ENCODE data around the gene SGPP1.
"Not testable (repeated sequence)": the region's sequence is repeated elsewhere in the genome, so short reads cannot be mapped to it uniquely, and the experiment has no call there.

SGPP1 gene

DNA sequence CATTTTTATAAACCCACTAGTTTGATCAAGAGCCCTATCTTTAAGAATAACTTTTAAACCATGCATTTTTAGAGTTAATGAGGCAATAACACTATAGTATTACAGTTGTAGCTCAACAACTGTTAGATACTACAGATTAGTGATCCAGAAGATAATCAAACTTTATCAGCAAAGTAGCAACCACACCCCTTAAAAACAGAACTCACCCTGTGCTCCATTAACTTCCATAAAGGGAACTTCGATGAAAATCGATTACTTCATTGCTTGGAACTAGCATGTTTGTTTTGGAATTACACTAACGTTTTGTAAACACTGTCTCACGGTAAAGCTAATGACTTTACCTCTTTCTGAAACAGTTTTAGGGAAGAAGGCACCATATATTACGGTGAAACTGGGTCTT lies 1.4 kb downstream of the SGPP1 start:
- no peak for DNase-seq (ENCODE audit: low read depth in 2 of 2)

DNA sequence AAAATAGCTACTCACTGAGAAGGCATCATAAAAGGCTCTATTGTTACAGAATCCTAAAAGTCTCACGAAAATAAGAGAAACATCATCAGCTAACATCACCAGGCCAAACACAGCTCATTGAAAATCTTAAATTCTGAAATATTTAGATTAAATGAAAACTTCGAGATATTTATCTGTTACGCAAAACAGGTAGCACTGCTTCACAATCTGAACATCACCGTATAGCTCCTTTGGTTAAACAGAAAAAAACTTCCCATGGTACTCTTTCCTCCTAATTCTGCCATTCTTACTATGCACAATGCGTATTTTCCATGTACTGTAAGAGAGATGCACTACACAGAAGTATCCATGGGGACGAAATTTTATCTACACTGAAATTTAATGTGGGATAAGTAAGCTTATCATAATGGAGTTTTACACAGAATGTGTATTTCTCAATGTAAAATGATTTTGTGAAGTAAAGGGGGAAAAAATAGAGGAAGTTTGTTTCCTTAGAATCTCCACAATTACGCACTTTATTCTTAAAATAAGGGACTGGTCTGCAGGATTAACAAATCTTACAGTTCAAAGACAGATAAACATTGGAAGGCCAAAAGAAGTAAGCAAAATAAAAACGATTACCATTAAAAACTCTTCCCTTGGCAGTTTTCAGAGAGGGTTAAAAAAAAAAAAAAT lies 1.9 kb downstream of the SGPP1 start:
- DNase-seq (ENCODE audit: low read depth in 2 of 2), result no peak

DNA sequence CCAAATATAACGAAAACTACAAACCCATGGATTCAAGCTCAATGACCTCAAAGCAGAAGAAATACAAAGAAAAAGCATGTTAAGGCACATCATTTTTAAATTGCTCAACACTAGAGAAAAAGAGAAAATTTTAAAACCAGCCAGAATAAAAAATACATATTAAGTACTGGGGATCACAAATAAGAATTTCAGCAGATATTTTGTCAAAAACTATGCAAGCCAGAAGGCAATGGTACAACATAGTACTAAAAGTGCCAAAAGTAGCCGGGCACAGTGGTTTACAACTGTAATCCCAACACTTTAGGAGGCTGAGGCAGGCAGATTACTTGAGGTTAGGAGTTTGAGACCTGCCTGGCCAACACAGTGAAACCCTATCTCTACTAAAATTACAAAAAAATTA lies 10.2 kb downstream of the SGPP1 start:
- no peak for DNase-seq (ENCODE audit: low read depth in 2 of 2)

DNA sequence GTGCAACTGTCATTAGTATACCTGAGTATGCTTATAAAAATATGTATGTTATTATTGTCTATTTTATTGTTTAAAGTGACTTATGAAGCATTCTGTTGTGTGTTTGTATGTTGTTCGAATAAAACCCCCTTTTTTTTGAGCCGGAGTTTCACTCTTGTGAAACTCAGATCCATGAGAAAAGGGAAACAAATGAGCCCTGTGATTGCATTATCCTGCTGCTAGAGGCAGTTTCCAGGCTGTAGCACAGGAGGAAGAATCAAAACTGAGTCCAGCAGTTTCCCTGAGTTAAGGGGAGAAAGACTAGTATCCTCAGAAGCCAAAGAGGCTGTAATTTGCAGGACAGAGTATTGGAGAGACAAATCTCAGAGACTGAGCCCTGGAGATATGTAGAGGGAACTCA lies 12.5 kb downstream of the SGPP1 start:
- no peak for DNase-seq (ENCODE audit: low read depth in 2 of 2)

DNA sequence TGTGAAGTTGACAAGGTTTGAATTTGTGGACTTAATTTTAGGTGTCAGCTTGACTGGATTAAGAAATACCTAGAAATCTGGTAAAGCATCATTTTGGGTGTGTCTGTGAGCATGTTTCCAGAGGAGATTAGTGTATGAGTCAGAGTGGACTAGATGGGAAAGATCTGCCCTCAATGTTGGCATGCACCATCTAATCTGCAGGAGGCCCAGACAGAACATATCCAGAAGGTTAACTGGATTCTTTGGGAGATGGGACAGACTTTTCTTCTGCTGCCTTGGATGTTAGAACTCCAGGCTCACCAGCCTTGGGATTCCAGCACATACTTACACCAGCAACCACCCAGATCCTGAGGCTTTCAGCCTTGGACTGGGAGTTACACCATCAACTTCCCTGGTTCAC lies 14.1 kb downstream of the SGPP1 start:
- DNase-seq (ENCODE audit: low read depth in 2 of 2), result no peak

DNA sequence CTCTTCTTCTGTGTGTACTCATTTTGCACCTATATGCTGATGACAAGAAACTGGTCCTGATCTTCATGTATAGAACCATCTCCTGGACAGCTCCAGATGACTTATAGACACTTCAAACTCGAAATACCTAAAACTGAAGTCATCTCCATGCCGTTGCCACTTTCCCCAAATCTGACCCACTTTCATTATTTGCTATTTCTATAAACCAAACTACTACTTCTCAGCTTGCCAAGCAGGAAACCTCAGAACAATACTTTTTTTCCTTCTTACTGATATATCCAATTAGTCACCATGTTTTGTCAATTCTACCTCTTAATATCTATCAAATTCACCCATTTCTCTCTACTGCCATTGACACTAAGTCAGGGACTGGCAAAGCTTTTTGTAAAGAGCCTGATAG lies 14.8 kb downstream of the SGPP1 start:
- no peak for DNase-seq (ENCODE audit: low read depth in 2 of 2)

DNA sequence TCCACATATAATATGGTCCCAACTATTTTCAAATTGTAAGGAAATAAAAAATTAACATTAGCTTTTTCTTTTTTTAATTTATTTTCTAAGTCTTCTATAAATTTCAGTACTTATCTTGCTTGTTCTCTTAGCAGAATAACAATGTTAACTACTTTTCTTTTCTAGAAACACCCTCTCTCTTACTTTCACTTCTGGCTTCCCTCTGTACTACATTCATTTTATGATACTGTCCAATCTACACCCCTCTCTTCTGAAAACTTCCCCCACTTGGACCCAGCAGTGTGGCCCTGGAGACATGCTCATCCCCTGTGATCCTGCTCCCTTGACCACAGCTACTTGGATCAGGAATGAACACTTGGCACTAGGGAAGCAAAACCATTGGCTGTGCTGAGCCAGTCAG lies 15.7 kb downstream of the SGPP1 start:
- DNase-seq (ENCODE audit: low read depth in 2 of 2), result no peak

DNA sequence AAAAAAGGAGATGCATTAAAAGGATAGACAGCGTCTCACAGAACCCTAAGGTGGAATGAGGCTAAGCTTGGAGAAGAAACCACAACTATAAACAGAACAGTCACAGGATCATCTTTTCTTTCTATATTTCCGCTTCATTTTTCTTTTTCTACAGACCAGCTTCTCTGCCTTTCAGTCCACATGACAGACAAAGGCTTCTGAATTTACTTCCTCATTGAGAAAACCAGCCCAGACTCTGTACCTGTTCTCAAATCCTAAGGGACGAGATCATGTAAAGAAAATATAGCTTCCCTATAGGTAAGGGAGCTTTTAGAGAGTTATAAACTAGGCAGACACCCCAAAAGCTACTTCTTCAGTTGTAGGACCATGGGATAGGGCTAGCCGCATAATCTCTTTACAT lies 17.4 kb downstream of the SGPP1 start:
- DNase-seq (ENCODE audit: low read depth in 2 of 2), result no peak

DNA sequence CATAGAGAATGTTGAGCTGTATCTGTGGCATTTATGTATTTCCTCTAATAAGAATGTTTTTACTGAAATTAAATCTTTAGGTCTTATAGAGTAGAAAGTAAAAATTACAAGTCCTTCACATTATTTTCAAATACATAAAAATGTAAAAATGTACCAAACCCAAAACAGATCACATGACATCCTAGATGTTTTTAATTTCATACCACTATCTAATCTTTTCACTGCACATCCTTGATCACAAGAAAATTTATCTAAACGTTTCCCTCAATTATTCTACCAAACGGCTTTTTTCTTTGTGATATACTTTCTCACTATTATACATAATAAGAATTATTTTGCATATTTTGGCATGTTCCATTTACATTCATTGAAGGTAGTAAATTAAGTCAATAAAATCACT lies 18.3 kb downstream of the SGPP1 start:
- no peak for DNase-seq (ENCODE audit: low read depth in 2 of 2)

DNA sequence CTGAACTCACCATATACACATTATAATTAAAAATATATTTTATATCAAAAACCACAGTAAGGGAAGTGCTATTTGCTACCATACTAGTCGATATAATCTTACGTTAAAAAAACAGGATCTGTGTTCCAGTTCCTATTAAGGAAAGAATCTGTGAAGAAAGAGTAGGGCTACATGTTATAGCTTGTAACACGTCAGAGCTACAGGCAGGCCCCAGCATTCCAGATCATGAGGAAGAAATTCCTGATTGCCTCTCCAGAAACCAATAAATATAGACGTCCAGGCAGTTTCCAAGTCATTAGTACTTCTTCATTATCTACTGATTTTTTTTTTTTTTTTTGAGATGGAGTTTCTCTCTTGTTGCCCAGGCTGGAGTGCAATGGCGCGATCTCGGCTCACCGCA lies 20.6 kb downstream of the SGPP1 start:
- DNase-seq (ENCODE audit: low read depth in 2 of 2), result no peak

DNA sequence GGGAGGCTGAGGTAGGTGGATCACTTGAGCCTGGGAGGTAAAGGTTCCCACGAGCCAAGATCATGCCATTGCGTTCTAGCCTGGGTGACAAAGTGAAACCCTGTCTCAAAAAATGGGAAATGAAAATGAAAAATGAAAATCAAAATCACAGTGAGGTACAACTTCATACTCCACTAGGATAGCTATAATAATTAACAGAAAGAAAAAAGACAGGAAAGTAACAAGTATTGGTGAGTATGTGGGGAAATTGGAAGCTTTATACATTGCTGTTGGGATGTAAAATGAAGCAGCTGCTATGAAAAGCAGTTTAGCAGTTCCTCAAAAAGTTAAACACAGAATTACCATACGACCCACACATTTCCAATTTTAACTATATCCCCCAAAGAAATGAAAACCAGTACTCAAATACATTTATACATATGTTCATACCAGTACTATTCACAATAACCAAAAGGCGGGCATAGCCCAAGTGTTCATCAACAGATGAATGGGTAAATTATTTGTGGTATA lies 22.2 kb downstream of the SGPP1 start:
- DNase-seq (ENCODE audit: low read depth in 2 of 2), result no peak

DNA sequence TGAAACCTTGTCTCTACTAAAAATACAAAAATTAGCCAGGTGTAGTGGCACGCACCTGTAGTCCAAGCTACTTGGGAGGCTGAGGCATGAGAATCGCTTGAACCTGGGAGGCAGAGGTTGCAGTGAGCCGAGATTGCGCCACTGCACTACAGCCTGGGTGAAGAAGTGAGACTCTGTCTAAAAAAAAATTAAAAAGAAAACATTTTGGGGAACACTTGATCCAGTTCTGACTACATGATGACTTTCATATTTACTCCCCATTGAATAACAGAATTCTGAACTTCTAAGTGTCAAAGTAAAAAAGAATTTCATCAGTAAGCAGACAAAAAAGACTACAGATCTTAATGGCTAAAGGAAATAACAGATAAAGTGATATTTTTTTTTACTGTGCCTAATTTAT lies 25.3 kb downstream of the SGPP1 start:
- not testable (repeated sequence) for DNase-seq (ENCODE audit: low read depth in 2 of 2)

DNA sequence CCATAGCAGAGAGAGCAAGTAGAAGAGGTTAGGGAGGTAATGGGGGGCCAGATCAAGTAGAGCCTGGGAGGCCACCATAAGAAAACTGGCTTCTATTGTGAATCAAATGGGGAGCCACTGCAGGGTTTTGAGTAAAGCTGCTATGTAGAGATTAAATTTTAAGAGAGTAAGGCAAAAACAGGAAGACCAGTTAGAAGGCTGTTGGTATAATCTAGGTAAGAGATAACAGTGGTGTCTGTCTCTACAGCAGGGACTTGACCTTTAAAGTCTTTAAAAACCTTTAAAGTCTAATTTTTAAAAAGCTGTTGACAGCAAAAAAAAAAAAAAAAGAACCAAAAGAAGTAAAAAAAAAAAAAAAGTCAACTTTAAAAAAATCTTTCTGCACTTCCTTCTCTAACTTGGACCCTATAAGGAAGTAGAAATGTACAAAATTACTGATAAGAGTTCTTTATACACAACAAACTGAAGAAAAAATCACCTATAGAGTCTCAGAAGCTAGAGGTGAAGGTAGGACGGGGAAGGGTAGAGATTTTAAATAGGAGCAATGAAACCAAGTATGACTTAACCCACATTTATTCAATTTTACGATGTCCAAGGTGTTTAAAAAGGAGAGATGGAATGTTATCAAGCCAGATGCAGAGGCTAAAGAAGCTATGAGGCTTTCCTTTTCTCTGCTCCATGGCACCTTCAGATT lies 26.1 kb downstream of the SGPP1 start:
- no peak for DNase-seq (ENCODE audit: low read depth in 2 of 2)

DNA sequence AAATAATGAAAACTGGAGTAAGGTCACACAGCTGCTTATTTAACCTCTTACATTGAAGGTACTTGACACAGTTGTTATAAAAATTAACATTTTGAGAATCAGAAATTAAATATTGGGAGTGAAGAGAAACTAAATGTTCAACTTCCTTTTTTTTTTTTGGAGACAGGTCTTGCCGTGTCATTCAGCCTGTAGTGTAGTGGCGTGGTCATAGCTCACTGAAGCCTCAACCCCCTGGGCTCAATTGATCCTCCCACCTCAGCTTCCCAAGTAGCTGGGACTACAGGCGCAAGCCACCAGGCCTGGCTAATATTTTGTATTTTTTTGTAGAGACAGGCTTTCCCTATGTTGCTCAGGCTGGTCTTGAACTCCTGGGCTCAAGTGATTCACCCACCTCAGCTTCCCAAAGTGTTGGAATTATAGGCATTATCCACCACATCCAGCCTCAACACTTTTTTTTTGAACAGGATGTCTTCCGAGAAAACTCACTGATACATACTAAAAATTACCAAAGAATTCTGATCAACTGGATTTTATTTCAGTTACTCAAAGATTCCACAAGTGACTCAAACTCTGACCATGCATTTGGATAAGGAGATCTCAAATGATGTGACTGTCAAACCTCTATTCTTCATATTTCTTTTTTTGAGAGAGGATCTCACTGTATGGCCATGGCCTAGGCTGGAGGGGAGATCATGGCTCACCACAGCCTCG lies 35.4 kb downstream of the SGPP1 start:
- no peak for DNase-seq (ENCODE audit: low read depth in 2 of 2)

DNA sequence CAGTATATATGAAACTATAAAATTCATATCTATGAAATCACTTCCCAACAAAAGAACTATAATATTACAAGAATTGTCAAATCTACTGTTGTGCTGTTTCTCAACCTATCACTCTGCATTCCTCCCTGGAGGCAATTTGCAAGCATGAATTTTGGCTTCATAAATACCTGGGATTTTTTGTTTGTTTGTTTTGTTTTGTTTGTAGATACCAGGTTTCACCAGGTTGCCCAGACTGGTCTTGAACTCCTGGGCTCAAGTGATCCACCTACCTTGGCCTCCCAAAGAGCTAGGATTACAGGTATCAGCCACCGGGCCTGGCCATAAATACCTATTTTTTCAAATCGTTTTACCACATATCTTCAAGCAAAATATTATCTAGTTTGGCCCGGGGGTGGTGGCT lies 38.7 kb downstream of the SGPP1 start:
- no peak for DNase-seq (ENCODE audit: low read depth in 2 of 2)

DNA sequence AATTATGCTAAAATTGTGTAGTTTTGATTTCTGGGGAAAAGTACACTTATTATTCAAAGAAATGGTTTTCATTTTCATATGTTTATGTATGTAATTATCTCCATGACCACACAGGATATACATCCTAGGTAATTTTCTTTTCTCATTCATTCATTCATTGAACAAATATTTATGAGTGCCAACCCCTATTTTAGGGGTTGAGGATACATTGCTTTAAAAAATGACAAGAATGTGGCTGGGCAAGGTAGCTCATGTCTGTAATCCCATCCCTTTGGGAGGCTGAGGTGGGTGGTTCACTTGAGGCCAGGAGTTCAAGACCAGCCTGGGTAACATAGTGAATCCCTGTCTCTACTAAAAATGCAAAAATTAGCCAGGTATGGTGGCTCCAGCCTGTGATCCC lies 40.9 kb downstream of the SGPP1 start:
- no peak for DNase-seq (ENCODE audit: low read depth in 2 of 2)

DNA sequence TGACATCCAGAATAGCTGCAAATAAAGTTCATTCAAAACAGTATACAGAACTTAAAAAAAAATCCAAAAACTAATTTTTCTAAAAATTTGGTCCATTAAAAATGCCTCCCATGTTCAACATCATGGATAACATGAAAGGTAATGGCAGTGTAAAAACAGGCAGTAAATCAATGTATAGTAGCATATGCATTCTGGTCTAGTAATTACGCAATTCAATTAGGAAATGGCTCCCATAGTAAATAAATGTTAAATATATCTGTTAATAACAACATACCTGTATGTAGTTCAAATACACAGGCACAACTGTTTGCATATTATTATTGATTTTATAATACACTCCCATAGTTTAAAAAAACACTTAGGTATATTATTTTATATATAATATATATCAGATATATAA lies 42.5 kb downstream of the SGPP1 start:
- no peak for DNase-seq (ENCODE audit: low read depth in 2 of 2)

DNA sequence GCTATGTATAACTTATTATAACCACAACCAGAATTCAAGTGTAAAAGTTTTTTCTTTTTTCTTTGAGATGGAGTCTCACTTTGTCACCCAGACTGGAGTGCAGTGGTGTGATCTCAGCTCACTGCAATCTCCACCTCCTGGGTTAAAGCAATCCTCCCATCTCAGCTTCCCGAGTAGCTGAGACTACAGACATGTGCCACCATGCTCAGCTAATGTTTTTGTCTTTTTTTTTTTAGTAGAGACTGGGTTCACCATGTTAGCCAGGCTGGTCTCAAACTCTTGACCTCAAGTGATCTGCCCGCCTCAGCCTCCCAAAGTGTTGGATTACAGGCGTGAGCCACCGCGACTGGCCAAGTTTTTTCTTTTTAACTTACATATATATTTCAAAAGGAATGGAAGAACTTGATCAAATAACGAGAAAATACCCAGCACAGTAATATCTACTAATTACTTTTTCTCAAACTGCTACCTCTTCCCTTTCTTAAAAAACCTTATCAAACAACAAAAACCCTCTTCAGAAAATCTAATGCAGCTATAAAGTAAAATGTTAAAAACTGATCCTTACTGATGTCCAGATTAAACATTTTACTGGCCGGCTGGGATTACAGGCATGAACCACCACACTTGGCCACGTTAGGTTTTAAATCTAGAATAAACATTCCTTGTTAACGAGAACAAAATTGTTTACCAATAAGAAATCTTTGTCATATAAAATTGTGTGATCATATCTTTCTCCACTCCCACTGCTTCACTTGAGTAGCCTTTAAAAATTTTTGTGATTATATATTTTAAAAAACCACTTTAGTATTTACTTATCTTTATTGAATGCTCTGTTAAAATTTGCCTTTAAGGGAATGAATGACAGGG lies 44.9 kb downstream of the SGPP1 start:
- no peak for DNase-seq (ENCODE audit: low read depth in 2 of 2)

DNA sequence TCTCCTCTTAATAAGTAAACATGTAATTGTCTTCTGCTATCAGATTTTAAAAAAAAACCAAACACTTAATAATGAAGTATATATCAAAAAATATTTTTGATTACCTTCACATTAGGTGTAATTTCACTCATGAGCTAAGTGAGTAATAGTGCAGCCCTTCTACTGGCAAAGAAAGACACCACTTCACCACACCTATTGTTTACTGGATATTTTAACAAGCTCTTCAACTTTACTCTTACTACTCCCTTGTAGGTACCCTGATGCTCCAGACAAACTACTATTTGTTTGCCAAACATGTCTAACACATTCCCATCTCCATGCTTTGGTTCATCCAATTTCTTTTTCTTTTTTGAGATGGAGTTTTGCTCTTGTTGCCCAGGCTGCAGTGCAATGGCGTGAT lies 49.3 kb downstream of the SGPP1 start:
- no peak for DNase-seq (ENCODE audit: low read depth in 2 of 2)

DNA sequence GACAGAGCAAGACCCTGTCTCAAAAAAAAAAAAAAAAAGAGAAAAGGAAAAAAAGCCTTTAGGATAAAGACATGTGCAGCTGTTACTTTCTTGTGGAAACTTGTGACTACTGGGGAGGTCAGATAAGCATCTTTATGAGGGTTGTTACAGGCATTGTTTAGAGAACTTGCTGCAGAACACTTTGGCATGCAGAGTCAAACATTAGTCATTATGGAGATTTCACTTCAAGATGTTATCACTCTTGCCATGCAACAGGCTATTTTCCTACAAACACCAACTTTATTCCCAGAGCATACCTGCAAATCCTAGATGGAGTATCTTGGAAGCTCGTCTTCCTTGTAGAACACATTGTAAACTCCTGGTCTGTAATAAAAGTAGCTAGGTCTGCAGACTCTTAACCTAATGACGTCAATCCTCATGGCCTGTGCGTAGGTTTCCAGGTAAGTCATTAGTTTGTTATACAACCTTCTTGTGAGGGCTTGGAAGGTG lies 49.9 kb downstream of the SGPP1 start:
- DNase-seq (ENCODE audit: low read depth in 2 of 2), result no peak

DNA sequence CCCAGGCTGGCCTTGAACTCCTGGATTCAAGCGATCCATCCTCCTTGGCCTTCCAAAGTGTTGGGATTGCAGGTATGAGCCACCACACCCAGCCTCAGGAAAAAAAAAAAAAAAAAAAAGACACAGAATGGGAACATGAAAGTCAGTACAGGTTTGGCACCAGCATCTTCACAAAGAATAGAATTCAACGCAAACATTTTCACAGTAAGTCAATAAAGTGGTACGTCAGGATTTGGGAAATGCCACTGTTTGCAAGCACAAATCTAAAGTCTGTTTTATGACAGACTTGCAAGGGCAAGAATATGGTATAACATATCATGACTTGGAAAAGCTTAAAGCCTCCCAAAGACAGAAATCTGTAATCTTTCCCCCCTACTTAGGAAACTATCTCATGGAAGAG lies 51.2 kb downstream of the SGPP1 start:
- DNase-seq (ENCODE audit: low read depth in 2 of 2), result no peak
